Measurements from ENCODE around the gene ANKRD10.
"Not testable (repeated sequence)": the region's sequence is repeated elsewhere in the genome, so short reads cannot be mapped to it uniquely, and the experiment has no call there.

The ANKRD10 gene

DNA sequence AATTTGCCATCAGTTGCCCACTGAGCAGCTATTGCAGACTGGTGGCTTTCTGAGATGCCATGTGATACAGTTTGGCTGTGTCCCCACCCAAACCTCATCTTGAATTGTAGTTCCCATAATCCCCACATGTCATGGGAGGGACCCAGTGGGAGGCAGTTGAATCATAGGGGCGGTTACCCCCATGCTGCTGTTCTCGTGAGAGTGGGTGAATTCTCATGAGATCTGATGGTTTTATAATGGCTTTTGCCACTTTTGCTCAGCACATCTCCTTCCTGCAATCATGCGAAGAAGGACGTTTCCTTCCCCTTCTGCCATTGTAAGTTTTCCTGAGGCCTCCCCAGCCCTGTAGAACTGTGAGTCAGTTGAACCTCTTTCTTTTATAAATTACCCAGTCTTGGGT lies 34.8 kb upstream of the ANKRD10 start:
- DNase-seq (ENCODE audit: low spot score) (no peak), ATAC-seq (ENCODE audit: low read depth) (no peak)
- Histone ChIP-seq H3K4me3 (ENCODE audit: severe bottlenecking) (no peak overlapping the region), H3K27me3 (ENCODE audit: insufficient read depth, poor library complexity, severe bottlenecking) (no peaks in the 10 kb centered on the region), H3K9me3 (ENCODE audit: severe bottlenecking) (no peaks in the 10 kb centered on the region), H3K4me1 (ENCODE audit: insufficient read depth, poor library complexity, severe bottlenecking) (no peaks in the 10 kb centered on the region), H3K27ac (ENCODE audit: poor library complexity, severe bottlenecking) (no peak overlapping the region), H3K36me3 (ENCODE audit: low read depth) (no peaks in the 10 kb centered on the region)
- TF ChIP-seq, protein P1, sequence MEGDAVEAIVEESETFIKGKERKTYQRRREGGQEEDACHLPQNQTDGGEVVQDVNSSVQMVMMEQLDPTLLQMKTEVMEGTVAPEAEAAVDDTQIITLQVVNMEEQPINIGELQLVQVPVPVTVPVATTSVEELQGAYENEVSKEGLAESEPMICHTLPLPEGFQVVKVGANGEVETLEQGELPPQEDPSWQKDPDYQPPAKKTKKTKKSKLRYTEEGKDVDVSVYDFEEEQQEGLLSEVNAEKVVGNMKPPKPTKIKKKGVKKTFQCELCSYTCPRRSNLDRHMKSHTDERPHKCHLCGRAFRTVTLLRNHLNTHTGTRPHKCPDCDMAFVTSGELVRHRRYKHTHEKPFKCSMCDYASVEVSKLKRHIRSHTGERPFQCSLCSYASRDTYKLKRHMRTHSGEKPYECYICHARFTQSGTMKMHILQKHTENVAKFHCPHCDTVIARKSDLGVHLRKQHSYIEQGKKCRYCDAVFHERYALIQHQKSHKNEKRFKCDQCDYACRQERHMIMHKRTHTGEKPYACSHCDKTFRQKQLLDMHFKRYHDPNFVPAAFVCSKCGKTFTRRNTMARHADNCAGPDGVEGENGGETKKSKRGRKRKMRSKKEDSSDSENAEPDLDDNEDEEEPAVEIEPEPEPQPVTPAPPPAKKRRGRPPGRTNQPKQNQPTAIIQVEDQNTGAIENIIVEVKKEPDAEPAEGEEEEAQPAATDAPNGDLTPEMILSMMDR (IDR thresholded peaks at IDR 0.05; ENCODE audit: poor library complexity, severe bottlenecking) = no peak

DNA sequence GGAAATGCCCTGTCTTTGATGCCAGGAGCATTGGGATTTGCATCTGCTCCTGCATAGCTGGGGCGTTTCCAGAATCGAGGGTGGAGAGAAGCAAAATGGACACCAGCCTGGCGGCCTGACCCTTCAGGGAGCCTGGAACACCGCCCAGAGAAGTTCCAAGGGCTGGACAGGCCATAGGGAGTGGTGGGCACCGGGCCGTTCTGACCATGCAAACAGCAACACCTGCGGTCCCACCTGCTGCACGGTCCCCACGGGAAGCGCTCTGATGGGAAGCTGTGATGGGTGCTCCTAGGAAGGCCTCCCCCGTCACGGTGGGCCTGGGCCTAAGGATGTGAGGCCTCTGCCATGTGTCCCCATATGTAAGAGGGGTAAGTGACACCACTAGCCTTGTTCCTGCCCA lies 34.2 kb upstream of the ANKRD10 start:
- TF ChIP-seq, protein P1 (IDR thresholded peaks at IDR 0.05; ENCODE audit: poor library complexity, severe bottlenecking) = no peak
- no peak overlapping the region for H3K27ac ChIP-seq (ENCODE audit: poor library complexity, severe bottlenecking)
- DNase-seq (ENCODE audit: low spot score) (no peak), ATAC-seq (ENCODE audit: low read depth) (no peak)
- H3K4me1 ChIP-seq (ENCODE audit: insufficient read depth, poor library complexity, severe bottlenecking) = no peaks in the 10 kb centered on the region
- H3K36me3 ChIP-seq (ENCODE audit: low read depth) = no peaks in the 10 kb centered on the region
- H3K4me3 ChIP-seq (ENCODE audit: severe bottlenecking) = no peak overlapping the region
- H3K9me3 ChIP-seq (ENCODE audit: severe bottlenecking) = no peaks in the 10 kb centered on the region
- H3K27me3 ChIP-seq (ENCODE audit: insufficient read depth, poor library complexity, severe bottlenecking) = no peaks in the 10 kb centered on the region

DNA sequence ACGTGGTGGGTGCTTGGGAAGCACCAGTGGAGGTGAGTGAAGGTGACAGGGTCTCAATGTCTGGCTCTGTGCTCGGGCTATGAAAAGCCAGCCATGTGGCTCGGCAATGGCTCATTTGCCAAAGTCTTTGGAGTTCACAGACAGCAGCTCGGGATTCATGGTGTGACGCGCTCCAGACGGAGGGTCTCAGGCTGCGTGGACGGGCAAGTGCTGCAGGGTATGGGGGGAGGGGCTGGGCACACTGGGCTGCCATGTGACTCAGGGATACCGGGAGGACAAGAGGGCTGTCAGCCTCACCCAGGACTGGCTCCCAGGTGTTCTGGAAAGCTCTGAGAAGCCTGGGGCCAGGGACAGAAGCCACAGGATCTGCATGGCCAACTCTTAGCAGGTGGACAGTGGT lies 32.5 kb upstream of the ANKRD10 start:
- not testable (repeated sequence) for H3K4me1 ChIP-seq (ENCODE audit: insufficient read depth, poor library complexity, severe bottlenecking); H3K36me3 ChIP-seq (ENCODE audit: low read depth); ATAC-seq (ENCODE audit: low read depth); DNase-seq (ENCODE audit: low spot score); H3K9me3 ChIP-seq (ENCODE audit: severe bottlenecking); H3K27ac ChIP-seq (ENCODE audit: poor library complexity, severe bottlenecking); H3K4me3 ChIP-seq (ENCODE audit: severe bottlenecking); H3K27me3 ChIP-seq (ENCODE audit: insufficient read depth, poor library complexity, severe bottlenecking)

DNA sequence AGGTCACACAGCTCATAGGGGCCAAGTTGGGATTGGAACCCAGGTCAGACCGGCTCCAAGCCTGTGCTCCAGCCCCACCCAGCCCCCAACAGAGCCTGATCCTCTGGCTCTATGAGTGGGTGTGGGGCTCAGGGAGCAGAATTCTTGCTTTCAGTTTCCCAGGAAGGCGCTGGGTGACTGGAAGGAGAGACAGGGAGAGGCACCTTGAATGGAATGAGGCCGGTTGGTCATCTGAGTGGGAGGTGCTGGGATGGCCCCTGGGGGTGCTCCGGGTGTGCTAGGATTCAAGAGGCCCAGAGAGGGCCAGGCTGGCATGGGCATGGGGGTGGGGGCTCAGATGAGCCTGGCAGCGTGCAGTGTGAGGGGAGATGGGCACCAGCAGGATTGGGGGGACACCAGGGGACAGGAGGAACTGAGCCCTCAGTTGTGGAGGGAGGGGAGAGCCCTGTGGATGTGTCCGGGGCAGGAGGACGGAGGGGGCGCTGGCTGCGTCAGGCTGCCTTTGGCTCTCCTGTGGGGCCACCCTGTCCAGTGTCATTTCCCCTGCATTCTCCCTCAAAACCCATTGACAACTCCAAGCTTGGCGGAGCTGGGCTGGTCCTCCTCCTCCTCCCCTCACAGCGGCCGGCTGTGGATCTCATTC lies 31.2 kb upstream of the ANKRD10 start:
- no peaks in the 10 kb centered on the region for H3K27me3 ChIP-seq (ENCODE audit: insufficient read depth, poor library complexity, severe bottlenecking)
- TF ChIP-seq, protein P1 (IDR thresholded peaks at IDR 0.05; ENCODE audit: poor library complexity, severe bottlenecking) = no peak
- no peaks in the 10 kb centered on the region for H3K4me1 ChIP-seq (ENCODE audit: insufficient read depth, poor library complexity, severe bottlenecking)
- H3K27ac ChIP-seq (ENCODE audit: poor library complexity, severe bottlenecking) = no peak overlapping the region
- H3K4me3 ChIP-seq (ENCODE audit: severe bottlenecking) = no peak overlapping the region
- DNase-seq (ENCODE audit: low spot score) (no peak), ATAC-seq (ENCODE audit: low read depth) (no peak)
- H3K9me3 ChIP-seq (ENCODE audit: severe bottlenecking) = no peaks in the 10 kb centered on the region
- H3K36me3 ChIP-seq (ENCODE audit: low read depth) = no peaks in the 10 kb centered on the region

DNA sequence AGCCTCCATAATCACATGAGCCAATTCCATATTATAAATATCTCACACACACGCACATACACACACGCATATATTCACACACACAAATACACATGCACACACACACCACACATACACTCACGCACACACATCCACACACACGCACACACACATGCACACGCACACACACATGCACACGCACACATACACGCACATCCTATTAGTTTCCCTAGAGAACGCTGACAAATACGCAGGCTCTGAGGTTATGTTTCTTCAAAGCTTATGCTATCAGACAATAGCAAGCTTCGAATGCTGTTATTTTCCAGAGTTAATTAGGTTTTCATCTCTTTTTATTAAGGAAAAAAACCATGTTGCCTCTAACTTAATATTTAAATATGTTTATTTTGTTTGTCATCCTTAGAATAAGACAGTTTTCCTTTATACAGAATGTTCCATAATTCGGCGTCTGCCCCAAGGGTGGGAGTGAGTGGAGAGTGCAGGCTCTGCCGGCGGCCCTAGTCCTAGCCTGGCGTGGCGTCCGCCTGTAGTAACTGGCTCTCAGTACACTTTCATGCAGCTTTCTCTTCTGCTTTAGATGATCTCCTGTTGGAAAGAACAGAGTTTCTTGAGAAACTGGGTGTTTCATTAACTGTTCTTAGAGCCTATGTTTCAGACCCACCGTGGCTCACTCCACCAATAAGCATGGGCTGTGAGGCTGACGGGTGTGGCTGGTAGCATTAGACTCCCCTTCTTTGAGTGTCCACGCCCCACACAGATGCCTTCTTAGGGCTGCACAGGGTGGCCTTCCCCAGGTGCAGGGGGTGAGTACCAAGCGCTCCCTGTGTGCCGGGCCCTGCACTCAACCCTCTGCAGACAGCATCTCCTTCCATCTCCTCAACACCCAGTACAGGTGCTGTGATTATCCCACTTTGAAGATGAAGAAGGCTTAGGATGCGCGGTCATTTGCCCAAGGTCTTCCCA lies 30.4 kb upstream of the ANKRD10 start:
- ATAC-seq (ENCODE audit: low read depth) (no peak), DNase-seq (ENCODE audit: low spot score) (no peak)
- Histone ChIP-seq H3K27ac (ENCODE audit: poor library complexity, severe bottlenecking) (no peak overlapping the region), H3K4me3 (ENCODE audit: severe bottlenecking) (no peak overlapping the region), H3K9me3 (ENCODE audit: severe bottlenecking) (no peaks in the 10 kb centered on the region), H3K36me3 (ENCODE audit: low read depth) (no peaks in the 10 kb centered on the region), H3K27me3 (ENCODE audit: insufficient read depth, poor library complexity, severe bottlenecking) (no peaks in the 10 kb centered on the region), H3K4me1 (ENCODE audit: insufficient read depth, poor library complexity, severe bottlenecking) (no peaks in the 10 kb centered on the region)
- TF ChIP-seq, protein P1 (IDR thresholded peaks at IDR 0.05; ENCODE audit: poor library complexity, severe bottlenecking) = no peak

All from RWPE2 (cell line).